GM23248 (cell line): ENCODE results near the gene NUP98. TPM values are rescaled to one million over a fixed set of nuclear protein-coding genes. Genes with fewer than 3 reads are reported as not detected.

Source experiments
- DNase-seq: peaks from one replicate; pipeline ENCODE4 v3.0.0-alpha.2; 2015
- H2AFZ ChIP-seq: fragments of 200-600 bp; sonication (generic); 2 replicates; pipeline ENCODE4 v1.6.1; 2016; ENCODE audit warnings: antibody characterized with exemption
- H3F3A ChIP-seq: fragments of 200-600 bp; sonication (generic); 2 replicates; pipeline ENCODE4 v1.6.1; 2016; ENCODE audit warnings: mild to moderate bottlenecking, antibody characterized with exemption, mixed run types; ENCODE audit not compliant: insufficient read depth
- H3K27ac ChIP-seq: fragments of 200-600 bp; sonication (generic); 2 replicates; pipeline ENCODE4 v1.5.1; 2016; ENCODE audit warnings: mild to moderate bottlenecking
- H3K27me3 ChIP-seq: fragments of 200-600 bp; sonication (generic); replicated peaks from 2 replicates; pipeline ENCODE4 v1.6.1; 2016; ENCODE audit warnings: mild to moderate bottlenecking; ENCODE audit not compliant: insufficient read depth
- H3K36me3 ChIP-seq: fragments of 200-600 bp; sonication (generic); 2 replicates; pipeline ENCODE4 v1.6.1; 2016; ENCODE audit warnings: low read depth, mild to moderate bottlenecking
- H3K4me1 ChIP-seq: fragments of 200-600 bp; sonication (generic); 2 replicates; pipeline ENCODE4 v1.6.1; 2016; ENCODE audit warnings: mild to moderate bottlenecking; ENCODE audit not compliant: insufficient read depth
- H3K4me2 ChIP-seq: fragments of 200-600 bp; sonication (generic); one replicate; pipeline ENCODE4 v1.6.1; 2016; ENCODE audit warnings: mild to moderate bottlenecking; ENCODE audit not compliant: unreplicated experiment
- H3K4me3 ChIP-seq: fragments of 200-600 bp; sonication (generic); 2 replicates; pipeline ENCODE4 v1.5.1; 2016; ENCODE audit warnings: mild to moderate bottlenecking
- H3K79me2 ChIP-seq: fragments of 200-600 bp; sonication (generic); 2 replicates; pipeline ENCODE4 v1.6.1; 2016; ENCODE audit warnings: mild to moderate bottlenecking; ENCODE audit not compliant: insufficient read depth
- H3K9ac ChIP-seq: fragments of 200-600 bp; sonication (generic); 2 replicates; pipeline ENCODE4 v1.6.1; 2016; ENCODE audit warnings: mild to moderate bottlenecking
- H3K9me2 ChIP-seq: fragments of 200-600 bp; sonication (generic); 2 replicates; pipeline ENCODE4 v1.6.1; 2016; ENCODE audit warnings: mixed run types, mild to moderate bottlenecking, moderate library complexity; ENCODE audit not compliant: insufficient read depth
- H3K9me3 ChIP-seq: fragments of 200-600 bp; sonication (generic); one replicate; pipeline ENCODE4 v1.6.1; 2017; ENCODE audit warnings: low read depth
- H4K20me1 ChIP-seq: fragments of 200-600 bp; sonication (generic); 2 replicates; pipeline ENCODE4 v1.6.0; 2016; ENCODE audit not compliant: insufficient read depth
- EZH2 ChIP-seq: fragments of 200-600 bp; sonication (generic); IDR thresholded peaks from 2 replicates; pipeline ENCODE4 v1.6.1; 2018; ENCODE audit warnings: antibody characterized with exemption, mild to moderate bottlenecking; ENCODE audit not compliant: insufficient read depth, poor library complexity, severe bottlenecking
- EZH2phosphoT487 ChIP-seq: fragments of 200-600 bp; sonication (generic); IDR thresholded peaks from 2 replicates; pipeline ENCODE4 v1.6.1; 2018; ENCODE audit warnings: antibody characterized with exemption, moderate library complexity, mild to moderate bottlenecking, low read depth; ENCODE audit not compliant: insufficient read depth
- WGBS, 2 experiments: methylation state at CpG; one replicate each; pipeline ENCODE4 v1.1.6; 2015 to 2017; ENCODE audit warnings: low lambda C conversion rate in 2 of 2, low coverage in 1 of 2; ENCODE audit errors: missing lambda C conversion rate in 2 of 2; 5-methylcytosine and 5-hydroxymethylcytosine counted together
- in situ Hi-C: fragments of 300-500 bp; cut with MboI; formaldehyde crosslinking; loops from 2 replicates; pipeline ENCODE4 v1.15.0; 2020
- polyA plus RNA-seq: library from polyadenylated mRNA; unstranded; fragments of >200 nt; fragmentation: Nextera tagmentation; extraction: Ambion mirVana; gene quantifications from 2 replicates; pipeline ENCODE4 v1.2.1, GENCODE V29; 2016
- total RNA-seq: library from RNA; depleted of rRNA; stranded (reverse); fragments of >200 nt; shearing (Covaris generic); gene quantifications from 2 replicates; pipeline ENCODE4 v1.2.3, GENCODE V29; 2014

Gene NUP98
- total and polyA plus RNA-seq, 2 experiments from 2014 or later = 30.5 to 79.3 TPM

- Histone ChIP-seq H3K79me2 (no peaks in the 10 kb centered on the region), H3K4me1 (no peaks in the 10 kb centered on the region), H3K9ac (no peak overlapping the region), H2AFZ (no peak overlapping the region), H3K36me3 (peaks cover 9% of the 10 kb centered on the region), H3K27me3 (no peaks in the 10 kb centered on the region), H4K20me1 (no peaks in the 10 kb centered on the region), H3K27ac (no peak overlapping the region), H3K9me2 (no peaks in the 10 kb centered on the region), H3K4me2 (no peak overlapping the region), H3F3A (no peaks in the 10 kb centered on the region; the same call in 1 of the 2 replicates), H3K9me3 (no peaks in the 10 kb centered on the region), H3K4me3 (no peak overlapping the region)
- no peak for DNase-seq
- in situ Hi-C loops = no loop called here
- no peak for TF ChIP-seq EZH2phosphoT487
- TF ChIP-seq EZH2 = no peak
- WGBS, 2 experiments = 93 to 94% methylated on average over 7 of the region's 7 CpGs
Observed at GRCh38 chr11:3669128-3669527, 128.2 kb downstream of the NUP98 start.

- H3K4me1 ChIP-seq = no peaks in the 10 kb centered on the region
- no peaks in the 10 kb centered on the region for H3F3A ChIP-seq
- no peaks in the 10 kb centered on the region for H3K9me2 ChIP-seq
- H3K9me3 ChIP-seq = no peaks in the 10 kb centered on the region
- no peak overlapping the region for H3K4me2 ChIP-seq
- no peaks in the 10 kb centered on the region for H4K20me1 ChIP-seq
- TF ChIP-seq EZH2 = no peak
- no peak for TF ChIP-seq EZH2phosphoT487
- no peaks in the 10 kb centered on the region for H3K79me2 ChIP-seq
- H3K36me3 ChIP-seq = no peaks in the 10 kb centered on the region
- in situ Hi-C loops = no loop called here
- no peak for DNase-seq
- no peak overlapping the region for H3K4me3 ChIP-seq
- H3K27me3 ChIP-seq = no peaks in the 10 kb centered on the region
- 96% methylated on average over 73 to 89 of the region's 89 CpGs for WGBS, 2 experiments
- H3K9ac ChIP-seq = no peak overlapping the region
- no peak overlapping the region for H3K27ac ChIP-seq
- no peak overlapping the region for H2AFZ ChIP-seq
Observed at GRCh38 chr11:3667149-3668035, 130.0 kb downstream of the NUP98 start.

- Histone ChIP-seq H3K36me3 (no peaks in the 10 kb centered on the region), H3K9ac (no peak overlapping the region), H3K4me1 (no peaks in the 10 kb centered on the region), H3K9me3 (no peaks in the 10 kb centered on the region), H3K27ac (no peak overlapping the region), H3K4me3 (no peak overlapping the region), H3K27me3 (no peaks in the 10 kb centered on the region), H3K9me2 (no peaks in the 10 kb centered on the region), H3F3A (no peaks in the 10 kb centered on the region), H3K4me2 (no peak overlapping the region), H3K79me2 (no peaks in the 10 kb centered on the region), H4K20me1 (no peaks in the 10 kb centered on the region), H2AFZ (no peak overlapping the region)
- WGBS, 2 experiments = 95 to 96% methylated on average over 14 to 17 of the region's 17 CpGs
- TF ChIP-seq EZH2phosphoT487 (no peak), EZH2 (no peak)
- DNase-seq = no peak
- in situ Hi-C loops = no loop called here
Observed at GRCh38 chr11:3666023-3666530, 131.3 kb downstream of the NUP98 start.

- in situ Hi-C loops = no loop called here
- Histone ChIP-seq H3K9me3 (no peaks in the 10 kb centered on the region), H3K4me2 (no peak overlapping the region), H3K36me3 (no peaks in the 10 kb centered on the region), H3K27ac (no peak overlapping the region), H3K79me2 (no peaks in the 10 kb centered on the region), H4K20me1 (no peaks in the 10 kb centered on the region), H3F3A (no peaks in the 10 kb centered on the region), H3K27me3 (no peaks in the 10 kb centered on the region), H3K4me1 (no peaks in the 10 kb centered on the region), H3K9me2 (no peaks in the 10 kb centered on the region), H3K9ac (no peak overlapping the region), H3K4me3 (no peak overlapping the region), H2AFZ (no peak overlapping the region)
- no peak for DNase-seq
- TF ChIP-seq EZH2 = no peak
- TF ChIP-seq EZH2phosphoT487 = no peak
- WGBS, 2 experiments = 73 to 84% methylated on average over 6 of the region's 6 CpGs
Observed at GRCh38 chr11:3665336-3666022, 131.9 kb downstream of the NUP98 start.
